H1 (cell line): Measurements from ENCODE around the gene TXNDC16. TPM values are rescaled to one million over a fixed set of nuclear protein-coding genes. Genes with fewer than 3 reads are reported as not detected.

Experiments
- CTCF ChIA-PET: fragments of 300-600 bp; sonication (Branson Sonifier 250); formaldehyde crosslinking; loops from one replicate; lab custom pipeline; 2021; ENCODE audit not compliant: partially characterized antibody; lab: Charles Lee
- POLR2A ChIA-PET: fragments of 300-600 bp; sonication (Branson Sonifier 250); formaldehyde crosslinking; loops from one replicate; lab custom pipeline; 2021; ENCODE audit warnings: inconsistent platforms; ENCODE audit not compliant: partially characterized antibody; lab: Charles Lee
- DNase-seq, 2 experiments: peaks; one replicate each; pipeline versions ENCODE4 v3.0.0 to v3.0.0-alpha.2; 2010 to 2022; ENCODE audit warnings: low spot score in 2 of 2, low read depth in 1 of 2, mixed read lengths in 1 of 2
- FAIRE-seq: peaks from 2 replicates; lab custom pipeline; 2011; peaks lifted over from hg19 to GRCh38; lab: Jason Lieb, UNC
- H2AFZ ChIP-seq: 2 replicates; pipeline ENCODE4 v1.8.1; 2012; ENCODE audit warnings: low read length, inconsistent platforms
- H2AK5ac ChIP-seq: 2 replicates; pipeline ENCODE4 v1.6.1; 2013; ENCODE audit warnings: low read depth, low read length
- H2BK120ac ChIP-seq: replicated peaks from 2 replicates; pipeline ENCODE3; 2013; ENCODE audit warnings: low read depth, low read length, inconsistent platforms
- H2BK12ac ChIP-seq: 2 replicates; pipeline ENCODE4 v1.6.1; 2013; ENCODE audit warnings: low read depth, low read length
- H2BK15ac ChIP-seq: 2 replicates; pipeline ENCODE4 v1.6.1; 2013; ENCODE audit warnings: low read length
- H2BK20ac ChIP-seq: 2 replicates; pipeline ENCODE4 v1.6.1; 2013; ENCODE audit warnings: low read length
- H2BK5ac ChIP-seq: 2 replicates; pipeline ENCODE4 v1.6.1; 2013; ENCODE audit warnings: low read depth, low read length
- H3K14ac ChIP-seq: 2 replicates; pipeline ENCODE4 v1.6.1; 2013; ENCODE audit warnings: inconsistent platforms; ENCODE audit not compliant: insufficient read length
- H3K18ac ChIP-seq: 2 replicates; pipeline ENCODE4 v1.6.1; 2013; ENCODE audit warnings: low read length; ENCODE audit errors: extremely low read depth
- H3K23ac ChIP-seq: 2 replicates; pipeline ENCODE4 v1.6.1; 2013; ENCODE audit warnings: inconsistent platforms; ENCODE audit not compliant: insufficient read length
- H3K23me2 ChIP-seq: 2 replicates; pipeline ENCODE4 v1.6.1; 2013; ENCODE audit warnings: low read depth, low read length
- H3K27ac ChIP-seq: 2 replicates; pipeline ENCODE4 v1.6.1; 2011; ENCODE audit warnings: low read depth, low read length, inconsistent platforms
- H3K27me3 ChIP-seq, 4 experiments: replicated peaks in 1 of 4; 1 replicate in 1 of 4; 2 replicates in 3 of 4; pipeline versions ENCODE4 v1.6.1 to v1.8.1; 2011 to 2013; ENCODE audit warnings: low read length in 3 of 4, mild to moderate bottlenecking in 3 of 4, inconsistent platforms in 2 of 4, mixed read lengths in 2 of 4, moderate library complexity in 1 of 4; ENCODE audit not compliant: control insufficient read depth in 3 of 4, insufficient read depth in 3 of 4; ENCODE audit errors: extremely low read depth in 1 of 4
- H3K36me3 ChIP-seq, 4 experiments: 2 replicates each; pipeline versions ENCODE4 v1.6.1 to v1.8.1; 2011 to 2013; ENCODE audit warnings: mild to moderate bottlenecking in 4 of 4, low read length in 3 of 4, moderate library complexity in 2 of 4, control low read depth in 1 of 4, inconsistent platforms in 1 of 4; ENCODE audit not compliant: insufficient read depth in 4 of 4, control insufficient read depth in 2 of 4
- H3K4ac ChIP-seq: replicated peaks from 2 replicates; pipeline ENCODE3; 2013; ENCODE audit warnings: low read length, low read depth, mixed read lengths, inconsistent platforms; ENCODE audit not compliant: insufficient read length
- H3K4me1 ChIP-seq, 4 experiments: replicated peaks in 1 of 4; 1 replicate in 1 of 4; 2 replicates in 3 of 4; pipeline versions ENCODE4 v1.6.1 to v1.8.1; 2011 to 2013; ENCODE audit warnings: low read length in 3 of 4, inconsistent platforms in 2 of 4, mixed read lengths in 1 of 4; ENCODE audit not compliant: insufficient read depth in 4 of 4, control insufficient read depth in 3 of 4
- H3K4me2 ChIP-seq, 2 experiments: 2 replicates each; pipeline versions ENCODE4 v1.6.1 to v1.8.1; 2011 to 2013; ENCODE audit warnings: low read depth in 2 of 2, low read length in 2 of 2, control low read depth in 1 of 2, inconsistent platforms in 1 of 2, mild to moderate bottlenecking in 1 of 2; ENCODE audit not compliant: insufficient read depth in 1 of 2
- H3K4me3 ChIP-seq, 4 experiments: fragments of 200-600, 300-600 bp in 1 of 4; sonication (generic), shearing (Covaris generic), sonication (Bioruptor Twin) in 1 of 4; 2 replicates each; pipeline versions ENCODE4 v1.5.1 to v1.8.1; 2011 to 2016; ENCODE audit warnings: low read length in 4 of 4, low read depth in 3 of 4, control low read depth in 2 of 4, inconsistent platforms in 2 of 4, mild to moderate bottlenecking in 2 of 4, mixed read lengths in 1 of 4, moderate library complexity in 1 of 4; ENCODE audit not compliant: insufficient read depth in 2 of 4; ENCODE audit errors: extremely low read depth in 1 of 4
- H3K56ac ChIP-seq: replicated peaks from 2 replicates; pipeline ENCODE3; 2013; ENCODE audit warnings: low read depth, mild to moderate bottlenecking, mixed read lengths, low read length, inconsistent platforms; ENCODE audit not compliant: insufficient read length
- H3K79me1 ChIP-seq: 2 replicates; pipeline ENCODE4 v1.6.1; 2013; ENCODE audit warnings: low read depth, low read length, control low read depth
- H3K79me2 ChIP-seq, 2 experiments: 2 replicates each; pipeline versions ENCODE4 v1.6.1 to v1.8.1; 2012 to 2013; ENCODE audit warnings: low read length in 2 of 2, mild to moderate bottlenecking in 2 of 2, inconsistent platforms in 1 of 2; ENCODE audit not compliant: insufficient read depth in 2 of 2, control insufficient read depth in 1 of 2
- H3K9ac ChIP-seq, 4 experiments: replicated peaks in 1 of 4; 1 replicate in 1 of 4; 2 replicates in 3 of 4; pipeline versions ENCODE4 v1.6.1 to v1.8.1; 2011 to 2013; ENCODE audit warnings: low read depth in 3 of 4, low read length in 3 of 4, control low read depth in 2 of 4, mild to moderate bottlenecking in 2 of 4, moderate library complexity in 2 of 4, inconsistent platforms in 1 of 4; ENCODE audit errors: extremely low read depth in 1 of 4
- H3K9me3 ChIP-seq, 2 experiments: 2 replicates each; pipeline versions ENCODE4 v1.6.1 to v1.8.1; 2012 to 2013; ENCODE audit warnings: mild to moderate bottlenecking in 2 of 2, moderate library complexity in 2 of 2, control low read depth in 1 of 2, inconsistent platforms in 1 of 2, low read depth in 1 of 2, low read length in 1 of 2, mixed read lengths in 1 of 2; ENCODE audit not compliant: insufficient read depth in 2 of 2
- H4K20me1 ChIP-seq, 2 experiments: replicated peaks in 1 of 2; 2 replicates each; pipeline versions ENCODE3 to v1.8.1; 2011 to 2013; ENCODE audit warnings: inconsistent platforms in 2 of 2, low read length in 2 of 2, mild to moderate bottlenecking in 1 of 2; ENCODE audit not compliant: insufficient read depth in 2 of 2, control insufficient read depth in 1 of 2
- H4K5ac ChIP-seq: 2 replicates; pipeline ENCODE4 v1.6.1; 2013; ENCODE audit warnings: low read length, low read depth, mixed read lengths, inconsistent platforms; ENCODE audit not compliant: insufficient read length
- H4K8ac ChIP-seq: 2 replicates; pipeline ENCODE4 v1.8.0; 2013; ENCODE audit warnings: mild to moderate bottlenecking, moderate library complexity, low read length, inconsistent platforms; ENCODE audit not compliant: insufficient read depth; ENCODE audit errors: extremely low read depth
- H4K91ac ChIP-seq: replicated peaks from 2 replicates; pipeline ENCODE3; 2013; ENCODE audit warnings: low read length, mixed read lengths, inconsistent platforms; ENCODE audit not compliant: insufficient read length
- HDAC6 ChIP-seq: IDR thresholded peaks from one replicate; pipeline ENCODE4 v1.7.1; 2012; ENCODE audit warnings: low read depth, mild to moderate bottlenecking, inconsistent platforms, low read length, moderate library complexity
- MAFK ChIP-seq: IDR thresholded peaks from 2 replicates; pipeline ENCODE4 v1.6.1; 2012; ENCODE audit warnings: low read depth, mild to moderate bottlenecking, improper control_type of control experiment, low read length
- RNF2 ChIP-seq: fragments of 200-900, 300-1000 bp; sonication (generic); IDR thresholded peaks from 2 replicates; pipeline ENCODE4 v1.7.1; 2016; ENCODE audit warnings: borderline replicate concordance, low read depth, mild to moderate bottlenecking, antibody characterized with exemption, low read length; ENCODE audit not compliant: poor library complexity, severe bottlenecking; ENCODE audit errors: missing control alignments
- TAF1 ChIP-seq: IDR thresholded peaks from 2 replicates; pipeline ENCODE4 v1.6.1; 2011; ENCODE audit warnings: mild to moderate bottlenecking, low read depth, low read length
- WGBS, 2 experiments: shearing (Covaris generic) in 1 of 2; methylation state at CpG; one replicate each; pipeline versions ENCODE4 v1.1.6 to v1.1.7; 2013 to 2015; ENCODE audit warnings: low lambda C conversion rate in 2 of 2, mixed read lengths in 2 of 2, inconsistent platforms in 1 of 2, low coverage in 1 of 2, missing lambda C conversion rate in 1 of 2; ENCODE audit not compliant: insufficient replicate concordance in 2 of 2, insufficient coverage in 1 of 2, insufficient read length in 1 of 2; ENCODE audit errors: extremely low coverage in 1 of 2, missing lambda C conversion rate in 1 of 2; 5-methylcytosine and 5-hydroxymethylcytosine counted together
- polyA plus RNA-seq, 7 experiments: library from polyadenylated mRNA; depleted of rRNA in 3 of 7; stranded (reverse) in 5 of 7; unstranded in 2 of 7; fragments of >200 nt in 5 of 7; fragments of 200-250 nt in 2 of 7; gene quantifications; 1 replicate in 5 of 7; 2 replicates in 1 of 7; 4 replicates in 1 of 7; pipeline versions ENCODE4 v1.2.1 to v1.2.3, GENCODE V29; 2011 to 2013; ENCODE audit warnings: missing spikeins in 2 of 7, mixed read lengths in 2 of 7
- total RNA-seq: library from RNA; stranded (reverse); fragmentation: NEBNext Ultra II Directional; extraction: Animal tissue kit (Norgen Biotek cat#: 25700); gene quantifications from 2 replicates; pipeline ENCODE4 v1.2.1, GENCODE V29; 2021

TXNDC16 gene
- total and polyA plus RNA-seq, 2 of the 8 experiments (the other 6 are each of a cell fraction or from before 2014, with no cell fraction given), result 6.7 to 14.3 TPM

DNA sequence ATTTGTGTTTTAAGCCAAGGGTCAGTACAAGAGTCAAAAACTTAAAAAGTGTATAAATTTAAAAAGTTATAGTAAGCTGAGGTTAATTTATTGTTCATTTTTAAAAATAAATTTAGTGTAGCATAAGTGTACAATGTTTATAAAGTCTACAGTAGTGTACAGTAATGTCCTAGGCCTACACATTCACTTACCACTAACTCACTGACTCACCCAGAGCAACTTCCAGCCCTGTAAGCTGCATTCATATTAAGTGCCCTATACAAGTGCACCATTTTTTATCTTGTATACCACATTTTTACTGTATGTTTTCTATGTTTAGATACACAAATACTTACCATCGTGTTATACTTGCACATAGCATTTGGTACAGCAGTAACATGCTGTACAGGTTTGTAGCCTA lies 38.0 kb upstream of the TXNDC16 start:
- ChIA-PET POLR2A (no interaction called here), CTCF (interaction anchor here (0.6 kb wide), 1 partner anchor 178 kb away, joined by 4 read pairs; no protein-coding TSS in a partner anchor)
- no peak overlapping the region for H4K91ac ChIP-seq
- H4K8ac ChIP-seq, result no peak overlapping the region
- H3K4me2 ChIP-seq, result no peak overlapping the region
- H3K23ac ChIP-seq, result no peak overlapping the region
- no peaks in the 10 kb centered on the region for H3K9me3 ChIP-seq
- no peaks in the 10 kb centered on the region for H3K27me3 ChIP-seq
- FAIRE-seq (no peak), DNase-seq (no peak)
- no peaks in the 10 kb centered on the region for H3K79me1 ChIP-seq
- no peaks in the 10 kb centered on the region for H3K36me3 ChIP-seq
- H2AFZ ChIP-seq, result no peak overlapping the region
- TF ChIP-seq HDAC6, result no peak
- no peak for TF ChIP-seq TAF1
- no peak for TF ChIP-seq RNF2
- no peak for TF ChIP-seq MAFK
- H3K14ac ChIP-seq, result no peak overlapping the region
- H2BK15ac ChIP-seq, result no peak overlapping the region
- no peaks in the 10 kb centered on the region for H3K23me2 ChIP-seq
- H3K4ac ChIP-seq, result no peak overlapping the region
- H2AK5ac ChIP-seq, result no peak overlapping the region
- no peak overlapping the region for H2BK120ac ChIP-seq
- H2BK5ac ChIP-seq, result no peak overlapping the region
- no peak overlapping the region for H2BK12ac ChIP-seq
- H4K20me1 ChIP-seq, result no peaks in the 10 kb centered on the region
- no peak overlapping the region for H3K27ac ChIP-seq
- H2BK20ac ChIP-seq, result no peak overlapping the region
- no peak overlapping the region for H4K5ac ChIP-seq
- no peak overlapping the region for H3K18ac ChIP-seq
- H3K79me2 ChIP-seq, result no peaks in the 10 kb centered on the region
- H3K9ac ChIP-seq, result no peak overlapping the region
- 92% methylated on average over 1 of the region's 1 CpG; no CpG with 5 or more reads in 1 of the 2 experiments for WGBS, 2 experiments
- no peak overlapping the region for H3K56ac ChIP-seq
- H3K4me3 ChIP-seq, result no peak overlapping the region
- no peaks in the 10 kb centered on the region for H3K4me1 ChIP-seq
